ENCODE results near the gene BIRC3. TPM values are rescaled to one million over a fixed set of nuclear protein-coding genes. Genes with fewer than 3 reads are reported as not detected.

BIRC3 gene
- total RNA-seq, 1 donor from 2014 or later: 1.0 TPM

- Mint-ChIP-seq H3K36me3 (ENCODE audit: unreplicated experiment) (no peaks in the 10 kb centered on the region), H3K27me3 (ENCODE audit: unreplicated experiment) (no peaks in the 10 kb centered on the region), H3K4me1 (ENCODE audit: unreplicated experiment) (peaks cover 36% of the 10 kb centered on the region), H3K9me3 (ENCODE audit: unreplicated experiment) (no peaks in the 10 kb centered on the region), H3K4me3 (ENCODE audit: unreplicated experiment) (no peak overlapping the region), H3K27ac (ENCODE audit: unreplicated experiment) (no peak overlapping the region)
- DNase-seq (ENCODE audit: extremely low spot score, unreplicated experiment): no peak
- TF ChIP-seq CTCF (IDR thresholded peaks at IDR 0.05): no peak
Observed at GRCh38 chr11:102280245-102280833, 36.9 kb upstream of the BIRC3 start.

DNA sequence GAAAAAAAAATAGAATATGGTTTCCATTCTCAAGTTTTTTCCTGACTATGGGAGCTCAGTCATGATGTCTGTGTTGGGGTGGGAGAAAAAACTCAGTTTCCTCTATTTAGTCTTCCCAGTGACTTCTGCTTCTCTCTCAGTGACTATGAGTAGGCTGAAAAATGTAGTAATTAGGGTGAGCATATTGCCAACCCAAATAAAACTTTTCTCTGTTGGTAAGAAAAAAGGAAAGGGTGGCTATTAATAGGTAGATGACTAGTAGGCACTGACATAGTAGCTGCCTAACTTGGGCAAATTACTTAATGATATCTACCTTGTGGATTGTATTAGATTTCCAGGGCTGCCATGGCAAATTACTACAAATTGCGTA, 34.2 kb upstream of the BIRC3 start:
- no peak for DNase-seq (ENCODE audit: extremely low spot score, unreplicated experiment)
- H3K36me3 Mint-ChIP-seq (ENCODE audit: unreplicated experiment): no peaks in the 10 kb centered on the region
- peaks cover 23% of the 10 kb centered on the region for H3K4me1 Mint-ChIP-seq (ENCODE audit: unreplicated experiment)
- no peak overlapping the region for H3K27ac Mint-ChIP-seq (ENCODE audit: unreplicated experiment)
- no peaks in the 10 kb centered on the region for H3K9me3 Mint-ChIP-seq (ENCODE audit: unreplicated experiment)
- no peaks in the 10 kb centered on the region for H3K27me3 Mint-ChIP-seq (ENCODE audit: unreplicated experiment)
- TF ChIP-seq CTCF (IDR thresholded peaks at IDR 0.05): no peak
- no peak overlapping the region for H3K4me3 Mint-ChIP-seq (ENCODE audit: unreplicated experiment)

DNA sequence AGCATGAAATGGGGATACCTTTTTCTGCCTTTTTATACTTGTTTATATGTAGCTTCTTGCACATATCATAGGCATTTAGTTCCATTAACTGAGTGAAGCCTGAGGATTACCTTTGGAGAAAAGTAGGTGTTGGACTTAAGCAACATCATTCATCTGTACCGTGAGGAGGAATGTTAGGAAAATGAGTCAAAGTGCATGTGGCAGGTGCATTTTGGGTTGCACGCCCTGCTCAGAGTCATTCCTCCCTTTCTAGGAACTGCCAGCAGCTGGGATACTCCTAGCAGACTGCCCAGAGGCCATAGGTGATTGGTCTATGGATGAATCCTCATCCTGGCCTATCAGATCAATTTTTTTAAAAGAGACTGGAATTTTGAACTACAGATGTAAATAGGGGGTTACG, 33.3 kb upstream of the BIRC3 start:
- Mint-ChIP-seq H3K36me3 (ENCODE audit: unreplicated experiment) (no peaks in the 10 kb centered on the region), H3K9me3 (ENCODE audit: unreplicated experiment) (no peaks in the 10 kb centered on the region), H3K27me3 (ENCODE audit: unreplicated experiment) (no peaks in the 10 kb centered on the region), H3K27ac (ENCODE audit: unreplicated experiment) (no peak overlapping the region), H3K4me3 (ENCODE audit: unreplicated experiment) (no peak overlapping the region), H3K4me1 (ENCODE audit: unreplicated experiment) (peaks cover 32% of the 10 kb centered on the region)
- no peak for TF ChIP-seq CTCF (IDR thresholded peaks at IDR 0.05)
- no peak for DNase-seq (ENCODE audit: extremely low spot score, unreplicated experiment)

- Mint-ChIP-seq H3K27ac (ENCODE audit: unreplicated experiment) (no peak overlapping the region), H3K9me3 (ENCODE audit: unreplicated experiment) (no peaks in the 10 kb centered on the region), H3K27me3 (ENCODE audit: unreplicated experiment) (no peaks in the 10 kb centered on the region), H3K4me1 (ENCODE audit: unreplicated experiment) (peaks cover 34% of the 10 kb centered on the region), H3K4me3 (ENCODE audit: unreplicated experiment) (no peak overlapping the region), H3K36me3 (ENCODE audit: unreplicated experiment) (no peaks in the 10 kb centered on the region)
- no peak for TF ChIP-seq CTCF (IDR thresholded peaks at IDR 0.05)
- no peak for DNase-seq (ENCODE audit: extremely low spot score, unreplicated experiment)
Observed at GRCh38 chr11:102286292-102286691, 31.0 kb upstream of the BIRC3 start.

GRCh38 chr11:102287964-102288724, 29.1 kb upstream of the BIRC3 start:
- Mint-ChIP-seq H3K36me3 (ENCODE audit: unreplicated experiment) (no peaks in the 10 kb centered on the region), H3K27ac (ENCODE audit: unreplicated experiment) (no peak overlapping the region), H3K4me3 (ENCODE audit: unreplicated experiment) (peak overlapping the region; percentile 38), H3K27me3 (ENCODE audit: unreplicated experiment) (no peaks in the 10 kb centered on the region), H3K9me3 (ENCODE audit: unreplicated experiment) (no peaks in the 10 kb centered on the region), H3K4me1 (ENCODE audit: unreplicated experiment) (peaks cover 31% of the 10 kb centered on the region)
- DNase-seq (ENCODE audit: extremely low spot score, unreplicated experiment): no peak
- TF ChIP-seq CTCF (IDR thresholded peaks at IDR 0.05): peak; percentile 80
